Measurements from ENCODE around the gene PLCB4. TPM values are rescaled to one million over a fixed set of nuclear protein-coding genes. Genes with fewer than 3 reads are reported as not detected.

PLCB4 gene
- total RNA-seq, 1 experiment from 2014 or later: 14.9 TPM

- Histone ChIP-seq H2AFZ (no peak overlapping the region), H3F3A (ENCODE audit: insufficient read depth, low read depth) (no peaks in the 10 kb centered on the region), H3K27ac (no peak overlapping the region), H3K4me2 (no peak overlapping the region), H3K79me2 (ENCODE audit: low read depth) (no peaks in the 10 kb centered on the region), H3K9me3 (ENCODE audit: insufficient read depth, low read depth) (no peaks in the 10 kb centered on the region; the same call in 1 of the 2 replicates), H3K4me3 (no peak overlapping the region), H3K4me1 (replicated peaks; ENCODE audit: insufficient read depth) (no peaks in the 10 kb centered on the region), H4K20me1 (ENCODE audit: insufficient read depth) (no peaks in the 10 kb centered on the region), H3K27me3 (ENCODE audit: insufficient read depth, low read depth) (no peaks in the 10 kb centered on the region), H3K9me2 (ENCODE audit: insufficient read depth) (no peaks in the 10 kb centered on the region), H3K36me3 (ENCODE audit: low read depth) (no peaks in the 10 kb centered on the region)
- DNase-seq: no peak
- intact Hi-C loops (cut with micrococcal nuclease; ENCODE audit: unreplicated experiment): no loop called here
- no peak for TF ChIP-seq EZH2 (IDR thresholded peaks at IDR 0.05; ENCODE audit: low read depth)
- TF ChIP-seq, protein P1, sequence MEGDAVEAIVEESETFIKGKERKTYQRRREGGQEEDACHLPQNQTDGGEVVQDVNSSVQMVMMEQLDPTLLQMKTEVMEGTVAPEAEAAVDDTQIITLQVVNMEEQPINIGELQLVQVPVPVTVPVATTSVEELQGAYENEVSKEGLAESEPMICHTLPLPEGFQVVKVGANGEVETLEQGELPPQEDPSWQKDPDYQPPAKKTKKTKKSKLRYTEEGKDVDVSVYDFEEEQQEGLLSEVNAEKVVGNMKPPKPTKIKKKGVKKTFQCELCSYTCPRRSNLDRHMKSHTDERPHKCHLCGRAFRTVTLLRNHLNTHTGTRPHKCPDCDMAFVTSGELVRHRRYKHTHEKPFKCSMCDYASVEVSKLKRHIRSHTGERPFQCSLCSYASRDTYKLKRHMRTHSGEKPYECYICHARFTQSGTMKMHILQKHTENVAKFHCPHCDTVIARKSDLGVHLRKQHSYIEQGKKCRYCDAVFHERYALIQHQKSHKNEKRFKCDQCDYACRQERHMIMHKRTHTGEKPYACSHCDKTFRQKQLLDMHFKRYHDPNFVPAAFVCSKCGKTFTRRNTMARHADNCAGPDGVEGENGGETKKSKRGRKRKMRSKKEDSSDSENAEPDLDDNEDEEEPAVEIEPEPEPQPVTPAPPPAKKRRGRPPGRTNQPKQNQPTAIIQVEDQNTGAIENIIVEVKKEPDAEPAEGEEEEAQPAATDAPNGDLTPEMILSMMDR (conservative IDR thresholded peaks at IDR 0.05): no peak
- ChIA-PET POLR2A (ENCODE audit: unreplicated experiment) (no interaction called here), CTCF (no interaction called here)
- BruUV-seq (replicated peaks): no TSS peak
These were observed 411.2 kb downstream of the PLCB4 start for GRCh38 chr20:9480066-9480465.

DNA sequence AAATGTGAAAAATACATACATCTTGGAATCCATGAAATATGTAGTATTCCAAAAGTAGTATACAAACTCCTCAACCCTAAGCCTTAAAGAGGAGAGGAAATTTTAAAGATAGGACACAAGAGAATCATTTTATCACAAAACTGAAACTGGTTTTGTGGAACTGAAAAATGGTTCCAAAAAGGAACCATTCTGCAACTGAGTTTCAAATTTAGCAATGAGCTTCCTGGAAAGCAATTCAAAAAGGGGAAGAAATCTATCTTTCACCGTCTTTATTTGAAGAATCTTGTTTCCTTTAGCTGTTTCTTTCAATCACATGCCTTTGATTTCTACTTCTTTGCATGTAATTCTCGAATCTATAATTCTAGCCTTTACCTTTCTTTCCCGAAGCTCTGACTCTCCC lies 413.3 kb downstream of the PLCB4 start:
- no TSS peak for BruUV-seq (replicated peaks)
- no peaks in the 10 kb centered on the region for H3K79me2 ChIP-seq (ENCODE audit: low read depth)
- CTCF ChIA-PET: no interaction called here

DNA sequence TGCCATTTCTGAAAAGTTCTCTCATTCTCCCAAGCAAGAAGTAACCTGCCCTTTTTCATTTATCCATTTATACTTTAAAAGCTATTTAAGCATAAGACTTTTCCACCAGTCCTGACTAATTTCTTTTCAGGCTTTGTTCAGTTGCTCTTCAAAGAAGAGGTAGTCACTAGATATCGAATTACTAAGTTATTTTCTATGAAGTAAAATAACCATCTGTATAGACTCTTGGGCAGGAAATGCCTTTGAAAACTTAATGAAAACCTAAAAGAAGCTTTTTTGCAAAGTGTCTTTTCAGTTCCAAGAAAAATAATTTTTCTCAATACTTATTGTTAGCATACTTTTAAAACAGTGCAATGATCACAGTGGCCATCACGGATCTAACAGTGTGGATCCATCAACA lies 414.2 kb downstream of the PLCB4 start:
- Histone ChIP-seq H3F3A (ENCODE audit: insufficient read depth, low read depth) (no peaks in the 10 kb centered on the region), H3K9me3 (ENCODE audit: insufficient read depth, low read depth) (no peaks in the 10 kb centered on the region; the same call in 1 of the 2 replicates), H3K9me2 (ENCODE audit: insufficient read depth) (no peaks in the 10 kb centered on the region), H3K27me3 (ENCODE audit: insufficient read depth, low read depth) (no peaks in the 10 kb centered on the region), H3K4me2 (no peak overlapping the region), H3K36me3 (ENCODE audit: low read depth) (no peaks in the 10 kb centered on the region), H4K20me1 (ENCODE audit: insufficient read depth) (no peaks in the 10 kb centered on the region), H3K4me1 (replicated peaks; ENCODE audit: insufficient read depth) (no peaks in the 10 kb centered on the region), H2AFZ (no peak overlapping the region), H3K4me3 (no peak overlapping the region), H3K27ac (no peak overlapping the region), H3K79me2 (ENCODE audit: low read depth) (no peaks in the 10 kb centered on the region)
- TF ChIP-seq EZH2 (IDR thresholded peaks at IDR 0.05; ENCODE audit: low read depth): no peak
- TF ChIP-seq, protein P1 (conservative IDR thresholded peaks at IDR 0.05): no peak
- POLR2A ChIA-PET (ENCODE audit: unreplicated experiment): no interaction called here
- DNase-seq: no peak
- intact Hi-C loops (cut with micrococcal nuclease; ENCODE audit: unreplicated experiment): no loop called here
- CTCF ChIA-PET: no interaction called here
- BruUV-seq (replicated peaks): no TSS peak

More for the DNA sequence above, 413.3 kb downstream of the PLCB4 start:
- Histone ChIP-seq H3K9me2 (ENCODE audit: insufficient read depth) (no peaks in the 10 kb centered on the region), H3K9me3 (ENCODE audit: insufficient read depth, low read depth) (no peaks in the 10 kb centered on the region; the same call in 1 of the 2 replicates), H3K27me3 (ENCODE audit: insufficient read depth, low read depth) (no peaks in the 10 kb centered on the region), H3K4me3 (no peak overlapping the region), H3K27ac (no peak overlapping the region), H3K4me2 (no peak overlapping the region), H3F3A (ENCODE audit: insufficient read depth, low read depth) (no peaks in the 10 kb centered on the region), H3K4me1 (replicated peaks; ENCODE audit: insufficient read depth) (no peaks in the 10 kb centered on the region), H4K20me1 (ENCODE audit: insufficient read depth) (no peaks in the 10 kb centered on the region), H3K36me3 (ENCODE audit: low read depth) (no peaks in the 10 kb centered on the region), H2AFZ (no peak overlapping the region)
- POLR2A ChIA-PET (ENCODE audit: unreplicated experiment): no interaction called here
- intact Hi-C loops (cut with micrococcal nuclease; ENCODE audit: unreplicated experiment): no loop called here
- DNase-seq: no peak
- TF ChIP-seq EZH2 (IDR thresholded peaks at IDR 0.05; ENCODE audit: low read depth): no peak
- TF ChIP-seq, protein P1 (conservative IDR thresholded peaks at IDR 0.05): no peak

Data from PC-9 (cell line).